ENCODE data around the gene ABTB1.
"Not testable (repeated sequence)": the region's sequence is repeated elsewhere in the genome, so short reads cannot be mapped to it uniquely, and the experiment has no call there.

The ABTB1 gene

DNA sequence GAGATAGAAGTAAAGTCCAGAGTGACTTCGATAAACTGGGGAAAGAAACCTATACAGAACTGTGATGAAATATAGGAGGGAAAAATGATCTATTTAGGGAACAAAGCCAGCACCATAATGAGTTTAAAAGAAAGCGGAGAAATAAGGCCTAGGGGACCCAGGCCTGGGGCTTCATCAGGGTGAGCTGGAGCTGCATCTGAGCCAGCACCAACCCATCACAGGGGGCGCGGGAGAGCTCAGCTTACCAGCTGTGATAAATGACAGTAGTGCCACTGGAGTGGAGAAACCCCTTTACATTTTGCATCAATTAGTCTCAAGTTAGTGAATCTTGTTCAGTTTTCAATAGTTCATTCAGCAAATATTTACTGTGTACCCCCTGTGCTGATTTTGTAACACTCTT lies 22.5 kb upstream of the ABTB1 start:
- DNase-seq (ENCODE audit: low spot score), result no peak

DNA sequence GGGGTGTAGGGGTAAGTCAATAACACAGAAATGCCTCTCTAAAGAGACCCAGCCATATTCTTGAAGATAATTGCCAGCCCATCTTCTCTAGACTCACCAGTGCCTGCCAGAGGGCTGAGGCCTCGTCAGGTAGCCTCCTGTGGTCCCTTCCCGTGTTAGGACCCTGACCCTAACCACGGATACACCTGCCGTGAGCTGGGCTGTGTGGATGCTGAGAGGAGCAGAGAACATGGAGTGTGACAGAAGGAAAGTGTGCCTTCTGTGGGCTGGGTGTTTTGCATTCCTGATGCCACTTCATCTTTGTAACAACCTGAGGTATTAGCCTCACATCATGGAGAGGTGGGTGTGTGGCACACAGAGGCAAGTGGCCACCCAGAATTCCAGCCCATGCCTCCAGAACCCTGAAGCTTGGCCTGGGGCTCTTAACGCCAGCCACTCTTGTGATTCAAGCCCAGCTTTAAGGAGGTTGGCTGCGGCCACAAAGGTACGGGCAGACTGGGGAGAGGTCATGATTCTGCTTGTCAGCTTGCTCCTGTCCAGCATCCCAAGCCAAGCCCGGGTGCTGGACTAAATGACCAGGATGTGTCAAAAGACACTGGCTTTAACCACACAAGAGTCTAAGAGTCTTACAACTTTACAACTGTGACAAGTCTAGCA lies 21.1 kb upstream of the ABTB1 start:
- DNase-seq (ENCODE audit: low spot score), result no peak

DNA sequence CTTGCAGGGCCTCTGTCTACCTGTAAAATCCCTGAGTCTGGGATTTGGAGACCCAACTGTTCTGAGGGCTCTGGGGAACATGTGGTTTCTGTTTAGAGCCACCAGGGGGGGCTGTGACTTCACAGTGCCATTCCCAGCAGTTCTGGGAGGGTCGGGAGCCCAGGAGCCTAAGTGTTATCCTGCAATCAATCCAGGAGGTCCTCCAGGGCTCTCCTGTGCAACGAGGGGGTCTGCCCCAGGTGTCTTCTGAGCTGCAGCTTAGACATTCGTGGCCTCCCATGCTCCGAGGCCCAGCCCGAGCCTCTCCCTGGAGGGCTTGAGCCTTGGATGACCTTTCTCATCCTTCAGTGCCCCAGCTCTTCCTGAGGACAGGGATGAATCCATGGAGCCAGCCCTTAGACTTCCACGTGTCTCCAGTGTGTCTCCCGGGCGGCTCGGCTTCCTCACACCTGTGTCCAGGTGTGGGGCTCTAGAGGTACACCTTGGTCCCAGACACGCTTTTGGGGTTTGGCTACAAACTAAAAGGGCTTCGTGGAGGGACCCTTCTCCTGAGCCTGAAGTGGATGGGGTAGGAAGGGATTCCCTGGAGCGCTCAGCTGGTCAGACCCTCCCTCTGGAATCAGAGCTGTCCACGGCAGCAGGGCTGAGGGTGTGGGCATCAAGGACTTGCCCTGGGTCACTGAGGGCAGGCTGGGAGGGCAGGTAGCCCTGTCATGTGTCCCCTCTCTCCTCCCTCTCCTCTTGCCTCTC lies 20.3 kb upstream of the ABTB1 start:
- peak; percentile 74 for DNase-seq (ENCODE audit: low spot score)

GRCh38 chr3:127654374-127654773 lies 18.4 kb upstream of the ABTB1 start:
- DNase-seq (ENCODE audit: low spot score), result no peak

DNA sequence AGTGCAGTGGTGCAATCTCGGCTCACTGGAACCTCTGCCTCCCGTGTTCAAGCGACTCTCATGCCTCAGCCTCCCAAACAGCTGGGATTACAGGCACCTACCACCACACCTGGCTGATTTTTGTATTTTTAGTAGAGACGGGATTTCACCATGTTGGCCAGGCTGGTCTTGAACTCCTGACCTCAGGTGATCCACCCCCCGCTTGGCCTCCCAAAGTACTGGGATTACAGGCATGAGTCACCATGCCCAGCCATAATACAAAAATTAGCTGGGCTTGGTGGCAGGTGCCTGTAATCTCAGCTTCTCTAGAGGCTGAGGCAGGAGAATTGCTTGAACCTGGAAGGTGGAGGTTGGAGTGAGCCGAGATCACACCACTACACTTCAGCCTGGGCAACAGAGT lies 17.8 kb upstream of the ABTB1 start:
- not testable (repeated sequence) for DNase-seq (ENCODE audit: low spot score)

GRCh38 chr3:127655641-127656040 lies 17.1 kb upstream of the ABTB1 start:
- DNase-seq (ENCODE audit: low spot score), result peak; percentile 66

DNA sequence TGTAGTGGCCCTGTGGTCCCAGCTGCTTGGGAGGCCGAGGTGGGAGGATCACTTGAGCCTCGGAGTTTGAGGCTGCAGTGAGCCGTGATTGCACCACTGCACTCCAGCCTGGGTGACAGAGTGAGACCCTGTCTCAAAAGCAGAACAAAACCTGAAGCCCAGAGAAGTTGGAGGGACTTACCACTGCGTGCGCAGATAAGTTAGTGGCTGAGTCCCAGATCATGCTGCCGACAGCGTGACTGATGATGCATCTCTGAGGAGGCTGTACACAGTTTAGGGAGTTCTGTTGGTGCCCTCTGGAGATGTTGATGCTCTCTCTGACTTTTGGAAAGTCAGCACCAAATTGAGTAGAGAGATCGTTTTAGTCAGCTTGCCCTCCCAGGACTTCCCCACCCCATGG lies 15.8 kb upstream of the ABTB1 start:
- DNase-seq (ENCODE audit: low spot score), result no peak

- DNase-seq (ENCODE audit: low spot score), result no peak
Measured at GRCh38 chr3:127658234-127658633, 14.5 kb upstream of the ABTB1 start.

DNA sequence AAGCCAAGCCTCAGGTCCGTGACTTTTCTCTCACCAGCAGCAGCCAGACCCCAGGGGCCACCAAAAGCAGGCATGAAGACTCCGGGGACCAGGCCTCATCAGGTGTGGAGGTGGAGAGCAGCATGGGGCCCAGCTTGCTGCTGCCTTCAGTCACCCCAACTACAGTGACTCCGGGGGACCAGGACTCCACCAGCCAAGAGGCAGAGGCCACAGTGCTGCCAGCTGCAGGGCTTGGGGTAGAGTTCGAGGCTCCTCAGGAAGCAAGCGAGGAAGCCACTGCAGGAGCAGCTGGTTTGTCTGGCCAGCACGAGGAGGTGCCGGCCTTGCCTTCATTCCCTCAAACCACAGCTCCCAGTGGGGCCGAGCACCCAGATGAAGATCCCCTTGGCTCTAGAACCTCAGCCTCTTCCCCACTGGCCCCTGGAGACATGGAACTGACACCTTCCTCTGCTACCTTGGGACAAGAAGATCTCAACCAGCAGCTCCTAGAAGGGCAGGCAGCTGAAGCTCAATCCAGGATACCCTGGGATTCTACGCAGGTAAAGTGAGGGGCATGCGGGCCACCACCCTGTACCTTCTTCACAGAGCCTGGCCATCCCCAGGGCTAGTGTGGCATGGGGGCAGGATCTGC lies 12.0 kb upstream of the ABTB1 start:
- DNase-seq (ENCODE audit: low spot score), result no peak

DNA sequence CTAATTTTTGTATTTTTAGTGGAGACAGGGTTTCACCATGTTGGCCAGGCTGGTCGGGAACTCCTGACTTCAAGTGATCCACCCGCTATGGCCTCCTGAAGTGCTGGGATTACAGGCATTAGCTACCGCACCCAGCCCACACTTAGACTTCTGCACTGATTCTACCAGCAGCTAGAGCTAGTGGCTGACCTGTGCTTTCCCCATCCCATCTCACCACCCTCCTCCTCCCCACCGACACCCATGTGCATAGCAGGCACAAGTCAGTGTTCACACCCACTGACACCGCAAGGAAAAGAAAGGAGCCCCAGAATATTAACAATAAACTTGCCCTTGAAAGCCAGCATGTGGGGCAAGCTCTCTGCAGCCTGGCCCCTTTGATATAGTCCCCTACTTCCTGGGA lies 11.2 kb upstream of the ABTB1 start:
- DNase-seq (ENCODE audit: low spot score), result no peak

GRCh38 chr3:127662001-127662469 lies 10.7 kb upstream of the ABTB1 start:
- no peak for DNase-seq (ENCODE audit: low spot score)

GRCh38 chr3:127663151-127663550 lies 9.6 kb upstream of the ABTB1 start:
- DNase-seq (ENCODE audit: low spot score), result no peak

DNA sequence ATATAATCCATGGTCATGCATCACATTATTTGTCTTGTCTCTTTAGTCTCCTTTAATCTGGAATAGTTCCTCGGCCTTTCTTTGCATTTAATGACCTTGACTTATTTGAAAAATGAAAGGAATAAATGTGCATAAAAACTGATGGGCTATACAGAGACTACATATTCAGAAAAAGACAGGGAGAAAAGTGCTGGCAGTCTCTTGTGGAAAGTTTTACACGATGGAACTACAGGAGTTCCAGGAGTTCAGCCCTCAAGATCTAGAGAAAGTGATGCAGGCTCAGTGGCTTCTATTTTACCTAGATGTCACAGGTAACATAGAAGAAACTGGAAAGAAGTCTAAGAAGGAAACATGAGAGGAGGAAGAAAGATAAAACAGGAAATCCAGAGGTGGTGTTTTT lies 7.6 kb upstream of the ABTB1 start:
- no peak for DNase-seq (ENCODE audit: low spot score)

GRCh38 chr3:127665586-127665985 lies 7.2 kb upstream of the ABTB1 start:
- no peak for DNase-seq (ENCODE audit: low spot score)

GRCh38 chr3:127666676-127667075 lies 6.1 kb upstream of the ABTB1 start:
- no peak for DNase-seq (ENCODE audit: low spot score)

- DNase-seq (ENCODE audit: low spot score), result no peak
Measured at GRCh38 chr3:127667119-127667681, 5.6 kb upstream of the ABTB1 start.

- no peak for DNase-seq (ENCODE audit: low spot score)
Measured at GRCh38 chr3:127668906-127669305, 3.8 kb upstream of the ABTB1 start.

DNA sequence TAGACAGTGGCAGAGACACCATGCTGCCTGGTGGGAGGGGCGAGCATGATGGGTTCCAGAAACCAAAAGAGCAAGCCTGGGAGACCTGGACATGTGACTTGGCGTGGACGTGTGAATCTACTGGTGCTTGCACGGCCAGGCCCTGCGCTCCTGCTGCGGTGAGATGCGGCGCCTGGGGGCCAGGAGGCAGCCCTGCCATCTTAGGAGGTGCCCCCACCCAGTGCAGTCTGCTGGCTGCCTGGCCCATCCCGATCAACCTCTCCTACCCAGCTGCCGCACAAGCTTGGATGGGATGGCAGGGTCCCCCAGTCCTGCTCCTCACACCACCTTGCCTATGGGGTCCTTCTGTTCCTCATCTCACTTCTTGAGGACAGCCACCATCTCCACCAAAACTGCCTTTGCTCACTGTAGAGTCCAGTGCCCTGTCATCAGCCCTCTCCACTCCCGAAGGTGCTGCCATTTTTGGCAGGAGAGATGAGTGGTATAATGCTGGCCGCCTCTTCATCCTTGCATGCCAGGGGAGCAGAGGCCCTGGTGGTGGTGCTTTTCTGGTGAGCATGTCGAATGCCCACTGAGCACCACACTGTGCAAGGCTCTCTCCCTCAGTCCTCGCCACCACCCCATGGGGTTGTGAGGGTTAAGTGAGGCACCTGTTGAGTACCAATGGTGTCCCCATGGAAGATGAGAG lies 3.1 kb upstream of the ABTB1 start:
- no peak for DNase-seq (ENCODE audit: low spot score)

DNA sequence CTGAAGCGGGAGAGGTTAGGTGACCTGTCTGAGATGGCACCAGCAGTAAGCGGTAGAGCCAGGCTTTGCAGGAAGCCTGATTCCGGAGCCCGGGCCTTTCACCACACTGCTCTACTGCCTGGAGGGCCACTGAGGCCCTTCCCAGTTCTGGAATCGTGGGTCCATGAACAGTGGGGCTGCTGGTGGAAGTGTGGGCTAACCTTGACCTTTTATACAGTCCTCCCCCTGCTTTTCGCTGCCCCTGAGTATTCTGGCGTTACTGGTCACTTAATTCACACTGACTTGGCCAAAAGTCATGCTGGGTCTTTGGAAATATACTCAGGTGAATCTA lies 2.6 kb upstream of the ABTB1 start:
- DNase-seq (ENCODE audit: low spot score), result no peak

GRCh38 chr3:127670761-127671522 lies 1.8 kb upstream of the ABTB1 start:
- no peak for DNase-seq (ENCODE audit: low spot score)

DNA sequence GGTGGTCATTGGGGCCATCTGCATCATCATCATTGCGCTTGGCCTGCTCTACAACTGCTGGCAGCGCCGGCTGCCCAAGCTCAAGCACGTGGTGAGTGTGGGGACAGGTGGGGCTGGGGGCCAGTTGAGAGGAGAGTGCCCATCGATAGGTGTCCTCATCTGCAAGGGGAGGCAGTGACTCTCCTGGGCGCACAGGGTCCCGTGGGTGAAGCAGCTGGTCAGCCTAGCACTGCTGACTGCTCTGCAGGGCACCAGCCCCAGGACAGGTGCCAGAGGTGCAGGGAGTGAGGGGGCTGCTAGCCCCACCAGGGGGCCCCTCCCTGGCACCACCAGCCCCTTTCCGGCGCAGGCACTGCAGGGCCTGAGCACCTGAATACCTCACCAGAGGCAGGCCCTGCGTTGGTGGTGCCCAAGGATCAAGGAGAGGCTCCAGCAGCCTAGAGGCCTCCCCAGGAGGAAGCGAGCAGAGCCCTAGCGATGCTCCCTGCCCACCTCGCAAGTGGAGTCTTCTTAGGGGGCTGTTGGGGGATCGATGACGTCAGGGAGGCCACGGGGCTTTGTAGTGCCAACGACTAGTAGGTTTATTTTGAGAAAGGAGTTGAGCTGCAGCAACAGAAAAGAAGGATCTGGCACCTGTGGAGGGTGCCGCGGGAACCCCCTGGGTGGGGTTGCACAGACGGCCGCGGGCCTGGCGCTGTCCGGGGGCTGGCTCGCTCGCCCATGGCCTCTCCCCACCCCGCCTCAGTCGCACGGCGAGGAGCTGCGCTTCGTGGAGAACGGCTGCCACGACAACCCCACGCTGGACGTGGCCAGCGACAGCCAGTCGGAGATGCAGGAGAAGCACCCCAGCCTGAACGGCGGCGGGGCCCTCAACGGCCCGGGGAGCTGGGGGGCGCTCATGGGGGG lies 976 bp upstream of the ABTB1 start:
- DNase-seq (ENCODE audit: low spot score), result peak; percentile 49
